GM18870 (cell line): Measurements from ENCODE around the gene RGS2.

Experiments used
- ATAC-seq: cut with Tn5 transposase; IDR thresholded peaks from one replicate; pipeline ENCODE4 v1.9.1; 2021; ENCODE audit warnings: moderate library complexity; ENCODE audit not compliant: unreplicated experiment

RGS2 gene

GRCh38 chr1:192794768-192795035 lies 14.1 kb upstream of the RGS2 start:
- no peak for ATAC-seq

- ATAC-seq = no peak
These were observed 12.8 kb upstream of the RGS2 start for GRCh38 chr1:192795916-192796618.

GRCh38 chr1:192797143-192797542 lies 11.7 kb upstream of the RGS2 start:
- ATAC-seq = no peak

GRCh38 chr1:192797891-192798290 lies 10.9 kb upstream of the RGS2 start:
- ATAC-seq = no peak

GRCh38 chr1:192801451-192801850 lies 7.4 kb upstream of the RGS2 start:
- no peak for ATAC-seq

GRCh38 chr1:192802406-192802805 lies 6.4 kb upstream of the RGS2 start:
- ATAC-seq = no peak

GRCh38 chr1:192803501-192803900 lies 5.3 kb upstream of the RGS2 start:
- ATAC-seq = no peak

- peak; percentile 38 for ATAC-seq
These were observed 3.0 kb upstream of the RGS2 start for GRCh38 chr1:192805832-192806323.

- ATAC-seq = peak; percentile 64
These were observed 1.4 kb upstream of the RGS2 start for GRCh38 chr1:192807211-192808162.

- no peak for ATAC-seq
These were observed 699 bp upstream of the RGS2 start for GRCh38 chr1:192808163-192808517.

GRCh38 chr1:192809307-192810252 lies 741 bp downstream of the RGS2 start:
- ATAC-seq = no peak

- peak; percentile 20 for ATAC-seq
These were observed 1.5 kb downstream of the RGS2 start for GRCh38 chr1:192810253-192810880.

- no peak for ATAC-seq
These were observed 2.2 kb downstream of the RGS2 start for GRCh38 chr1:192811006-192811405.

- ATAC-seq = no peak
These were observed 2.9 kb downstream of the RGS2 start for GRCh38 chr1:192811594-192812239.

- ATAC-seq = no peak
These were observed 3.8 kb downstream of the RGS2 start for GRCh38 chr1:192812420-192813209.

GRCh38 chr1:192814805-192815204 lies 6.0 kb downstream of the RGS2 start:
- no peak for ATAC-seq

GRCh38 chr1:192817246-192817645 lies 8.4 kb downstream of the RGS2 start:
- no peak for ATAC-seq

GRCh38 chr1:192821296-192821695 lies 12.5 kb downstream of the RGS2 start:
- no peak for ATAC-seq

GRCh38 chr1:192824511-192824910 lies 15.7 kb downstream of the RGS2 start:
- ATAC-seq = no peak
